Esophagus (tissue), 2 donors: ENCODE results near the gene CPNE4. TPM values are rescaled to one million over a fixed set of nuclear protein-coding genes. Genes with fewer than 3 reads are reported as not detected.
A peak's percentile ranks its signal among the peaks of the same experiment; 100 is the strongest.

Source experiments
- H3K27ac ChIP-seq, 2 donors: one replicate each; pipeline ENCODE4 v1.5.1; 2013; ENCODE audit warnings: low read depth in 2 of 2, mild to moderate bottlenecking in 2 of 2, inconsistent platforms in 1 of 2, low read length in 1 of 2, moderate library complexity in 1 of 2
- H3K27me3 ChIP-seq, 2 donors: one replicate each; pipeline ENCODE4 v1.6.1; 2013; ENCODE audit warnings: low read length in 2 of 2, control low read depth in 1 of 2, mild to moderate bottlenecking in 1 of 2; ENCODE audit not compliant: insufficient read depth in 2 of 2, control insufficient read depth in 1 of 2
- H3K36me3 ChIP-seq, 2 donors: one replicate each; pipeline ENCODE4 v1.6.1; 2013; ENCODE audit warnings: low read length in 1 of 2; ENCODE audit not compliant: control insufficient read depth in 2 of 2, insufficient read depth in 2 of 2
- H3K4me1 ChIP-seq, 2 donors: one replicate each; pipeline ENCODE4 v1.6.1; 2013; ENCODE audit warnings: low read length in 1 of 2; ENCODE audit not compliant: control insufficient read depth in 2 of 2, insufficient read depth in 2 of 2
- H3K4me3 ChIP-seq, 2 donors: one replicate each; pipeline ENCODE4 v1.5.1; 2013; ENCODE audit warnings: low read length in 2 of 2, mild to moderate bottlenecking in 2 of 2, low read depth in 1 of 2, moderate library complexity in 1 of 2
- H3K9me3 ChIP-seq, 2 donors: one replicate each; pipeline ENCODE4 v1.6.1; 2013; ENCODE audit warnings: mild to moderate bottlenecking in 2 of 2, low read depth in 1 of 2, low read length in 1 of 2, moderate library complexity in 1 of 2; ENCODE audit not compliant: control insufficient read depth in 2 of 2, insufficient read depth in 1 of 2
- WGBS, 2 donors: extraction: QIAGEN DNeasy Blood & Tissue Kit; methylation state at CpG; one replicate each; pipeline ENCODE4 v1.1.7; 2013; 5-methylcytosine and 5-hydroxymethylcytosine counted together
- polyA plus RNA-seq, 2 donors: library from polyadenylated mRNA; stranded (reverse); fragments of 200-250 nt; gene quantifications; one replicate each; pipeline ENCODE4 v1.2.3, GENCODE V29; 2013
- donor health status: healthy with polysubstance abuse.
- donor health status: Bipolar disorder and iron deficiency.

Gene CPNE4
- polyA plus RNA-seq = under 1 TPM; 0.05 to 0.08 TPM

DNA sequence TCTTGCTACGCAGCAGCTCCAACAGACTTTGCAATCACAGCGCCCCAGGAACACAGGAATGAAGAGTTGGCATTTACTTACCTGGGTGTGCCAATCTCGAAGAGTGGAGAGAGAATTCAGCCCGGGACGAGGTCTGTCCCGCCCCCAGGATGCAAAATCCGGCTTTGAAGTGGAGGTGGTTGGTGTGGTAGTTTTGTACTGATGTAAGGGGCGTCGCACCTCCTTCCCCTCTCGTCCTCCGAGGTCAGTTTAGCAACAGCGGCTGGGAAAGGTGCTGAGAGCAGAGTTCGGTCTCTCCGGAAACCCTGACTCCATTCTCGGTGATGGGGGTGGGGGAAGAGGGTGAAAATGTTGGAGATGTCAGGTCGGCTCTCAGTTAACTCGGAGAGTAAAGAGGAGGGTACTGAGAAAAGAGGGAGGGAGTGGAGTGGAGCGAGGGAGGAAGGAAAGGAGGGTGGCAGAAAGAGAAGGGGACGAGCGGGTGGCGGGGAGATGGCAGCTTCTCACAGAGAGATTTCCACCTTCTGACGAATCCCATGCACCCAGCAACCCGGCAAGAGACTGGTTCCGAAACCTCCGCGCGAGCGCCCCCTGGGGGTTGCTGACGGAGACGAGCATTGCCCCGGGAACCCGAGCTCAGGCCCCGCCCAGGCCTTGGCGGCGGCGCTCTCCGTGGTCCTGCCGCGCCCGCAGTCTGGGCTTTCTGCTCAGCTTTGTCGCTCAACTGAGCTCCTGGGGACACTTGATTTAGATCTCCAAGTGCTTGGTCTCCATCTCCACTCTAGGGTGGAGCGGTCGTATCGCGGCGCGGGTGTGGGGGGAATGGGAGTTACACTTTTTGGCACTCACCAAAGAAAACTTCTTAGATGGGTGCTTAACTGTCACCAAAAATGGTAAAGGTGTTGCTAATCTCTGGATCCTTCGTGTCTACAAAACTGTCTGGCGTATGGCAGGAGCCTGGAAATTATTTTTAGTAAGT is at the start of gene CPNE4:
Gene CPNE4, minus strand, starts transcription at position 529 of the 979 bp plus-strand sequence.
- peak within 1 kb of the TSS; percentile 12 to 37 for H3K4me3 ChIP-seq
- WGBS, 2 donors = 5 to 7% methylated on average over 49 of the region's 49 CpGs
- no peak within 1 kb of the TSS for H3K27ac ChIP-seq
- H3K36me3 ChIP-seq = no peaks in the 10 kb centered on the region
- peaks cover 0 to 6% of the 10 kb centered on the region in 2 donors for H3K4me1 ChIP-seq
- H3K27me3 ChIP-seq = peaks cover 3 to 8% of the 10 kb centered on the region in 2 donors
- peaks cover 0 to 3% of the 10 kb centered on the region in 2 donors for H3K9me3 ChIP-seq

DNA sequence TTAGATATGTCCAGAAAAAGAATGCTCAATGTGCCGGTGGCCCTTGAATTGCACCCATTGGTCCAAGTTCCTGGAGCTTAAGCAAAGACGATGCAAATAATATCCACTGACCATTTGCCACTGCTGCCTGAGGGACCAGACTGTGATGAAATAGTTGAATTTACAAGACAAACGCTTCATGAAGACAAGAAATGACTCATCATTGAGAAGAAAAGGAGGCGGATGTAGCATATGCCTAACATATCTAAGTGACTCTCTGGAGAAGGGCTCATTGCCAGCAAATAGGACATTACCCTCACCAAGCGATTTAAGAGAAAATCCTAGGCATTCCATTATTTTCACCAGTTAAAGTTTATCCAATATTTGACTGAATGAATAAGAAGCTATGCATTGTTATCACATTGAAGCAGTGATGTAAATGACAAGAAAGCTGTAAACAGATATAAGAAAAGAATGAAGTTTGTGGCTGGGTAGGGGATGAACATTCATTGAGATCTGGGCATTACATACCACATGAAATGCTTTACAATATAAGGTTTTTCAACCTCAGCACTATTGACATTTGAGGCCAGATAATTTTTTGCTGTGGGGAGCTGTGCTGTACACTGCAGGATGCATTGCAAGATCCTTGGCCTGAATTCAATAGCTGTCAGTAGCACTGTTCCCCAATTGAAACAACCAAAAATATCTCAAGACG is 48.9 kb upstream of the CPNE4 start:
- H3K36me3 ChIP-seq = no peaks in the 10 kb centered on the region
- H3K4me1 ChIP-seq = no peaks in the 10 kb centered on the region
- no peaks in the 10 kb centered on the region for H3K27me3 ChIP-seq
- H3K27ac ChIP-seq = no peak overlapping the region
- H3K9me3 ChIP-seq = no peaks in the 10 kb centered on the region
- 54 to 60% methylated on average over 6 of the region's 6 CpGs for WGBS, 2 donors
- no peak overlapping the region for H3K4me3 ChIP-seq

DNA sequence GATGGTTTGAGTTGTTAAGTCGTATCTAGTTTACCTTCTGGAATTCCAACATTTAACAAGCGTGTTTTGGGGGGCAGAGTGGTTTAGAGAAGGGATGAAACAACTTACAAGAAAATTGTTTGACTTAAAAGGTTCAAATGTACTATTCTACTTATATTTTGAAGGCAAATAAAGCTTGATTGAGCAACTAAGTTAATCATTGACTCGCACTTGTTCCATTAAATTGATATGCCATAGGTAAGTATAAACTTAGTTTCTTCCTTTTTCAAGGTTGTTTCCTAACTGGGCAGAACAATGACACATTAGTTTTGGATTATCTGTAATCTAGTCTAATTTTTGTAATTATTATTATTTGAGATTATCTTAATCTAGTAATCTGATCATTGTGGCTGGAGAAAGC is 48.3 kb upstream of the CPNE4 start:
- no peaks in the 10 kb centered on the region for H3K4me1 ChIP-seq
- no peak overlapping the region for H3K4me3 ChIP-seq
- no peaks in the 10 kb centered on the region for H3K27me3 ChIP-seq
- H3K9me3 ChIP-seq = no peaks in the 10 kb centered on the region
- H3K27ac ChIP-seq = no peak overlapping the region
- WGBS, 2 donors = 64 to 69% methylated on average over 3 of the region's 3 CpGs
- no peaks in the 10 kb centered on the region for H3K36me3 ChIP-seq

DNA sequence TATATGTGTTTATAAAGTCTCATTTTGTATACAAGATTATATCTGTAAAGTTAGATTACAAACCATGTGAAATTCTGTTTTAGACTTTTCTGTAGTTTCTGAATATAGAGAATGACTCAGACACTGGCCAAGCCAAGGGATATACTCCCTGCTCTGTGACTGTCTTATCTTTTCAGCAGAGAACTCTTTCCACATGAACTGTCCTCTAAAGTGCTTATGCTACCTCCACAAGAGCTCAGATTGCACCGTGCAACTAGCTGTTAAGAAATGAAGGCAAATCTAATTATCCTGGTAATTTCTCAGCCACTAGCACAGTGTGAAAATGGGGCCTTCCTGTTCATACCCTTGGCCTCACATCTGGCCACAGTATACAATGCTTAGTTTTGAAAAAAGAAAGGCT is 44.3 kb upstream of the CPNE4 start:
- no peaks in the 10 kb centered on the region for H3K36me3 ChIP-seq
- H3K27me3 ChIP-seq = no peaks in the 10 kb centered on the region
- H3K9me3 ChIP-seq = no peaks in the 10 kb centered on the region
- H3K4me3 ChIP-seq = no peak overlapping the region
- no peaks in the 10 kb centered on the region for H3K4me1 ChIP-seq
- no peak overlapping the region for H3K27ac ChIP-seq
- WGBS, 2 donors = 59 to 63% methylated on average over 1 of the region's 1 CpG

DNA sequence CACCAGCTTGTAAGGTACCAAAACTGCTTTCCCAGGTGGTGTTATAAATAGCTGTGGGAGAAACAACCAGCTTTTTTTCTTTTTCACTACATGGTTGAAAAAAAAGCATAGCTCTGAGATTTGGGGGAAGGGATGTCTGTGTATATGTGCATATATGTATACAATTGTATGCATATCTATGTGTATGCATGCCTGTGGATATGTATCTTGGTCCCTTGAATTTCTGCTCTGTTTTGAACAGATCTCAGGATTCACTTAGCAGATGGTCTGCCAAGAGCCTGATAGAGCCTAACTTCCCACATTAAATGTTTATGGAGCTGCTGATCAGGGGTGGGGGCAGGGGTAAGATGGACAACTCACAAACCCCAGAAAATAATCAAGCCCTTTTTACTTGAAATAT is 39.0 kb upstream of the CPNE4 start:
- H3K27ac ChIP-seq = no peak overlapping the region
- H3K27me3 ChIP-seq = no peaks in the 10 kb centered on the region
- no peaks in the 10 kb centered on the region for H3K4me1 ChIP-seq

DNA sequence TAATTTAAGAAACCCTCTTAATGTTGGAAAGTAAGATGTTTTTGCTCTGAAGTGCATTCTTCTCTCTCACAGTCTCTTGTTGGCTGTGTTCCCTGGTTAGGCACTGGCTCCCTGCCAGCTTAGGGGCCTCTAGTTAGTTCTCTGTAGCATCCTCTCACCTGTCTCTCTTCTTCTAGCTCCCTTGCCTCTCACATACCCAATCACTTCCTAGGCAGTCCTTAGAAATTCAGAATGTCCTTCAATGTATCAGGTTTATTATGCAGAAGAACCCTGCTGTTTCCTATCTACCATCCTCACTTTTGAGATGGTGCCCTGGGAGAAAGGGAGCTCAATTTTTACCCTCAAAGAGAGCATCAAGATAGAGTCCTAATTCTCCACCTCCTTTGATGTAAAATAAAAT is 36.2 kb upstream of the CPNE4 start:
- H3K9me3 ChIP-seq = no peaks in the 10 kb centered on the region
- no peak overlapping the region for H3K4me3 ChIP-seq
- no peaks in the 10 kb centered on the region for H3K36me3 ChIP-seq
- H3K4me1 ChIP-seq = no peaks in the 10 kb centered on the region
- H3K27me3 ChIP-seq = no peaks in the 10 kb centered on the region
- H3K27ac ChIP-seq = no peak overlapping the region

More for the DNA sequence above, 39.0 kb upstream of the CPNE4 start:
- Histone ChIP-seq H3K4me3 (no peak overlapping the region), H3K9me3 (no peaks in the 10 kb centered on the region), H3K36me3 (no peaks in the 10 kb centered on the region)

DNA sequence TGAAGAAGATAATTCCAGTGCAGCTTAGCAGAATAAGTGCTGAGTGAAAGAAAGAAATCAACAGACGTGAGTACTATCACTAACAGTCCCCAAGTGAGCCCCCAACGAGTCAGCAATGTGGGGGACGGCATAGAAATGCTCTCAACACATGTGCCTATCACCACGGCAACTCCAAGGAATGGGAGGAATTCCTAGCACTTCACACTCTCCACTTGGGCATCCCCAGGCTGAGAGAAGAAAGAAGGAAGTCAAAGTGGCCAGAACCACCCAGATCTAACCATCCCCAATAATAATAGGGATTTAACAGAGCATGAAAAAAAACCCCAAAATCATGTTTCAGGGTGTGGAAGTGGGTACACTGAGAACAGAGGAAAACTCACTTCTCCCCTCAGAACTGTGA is 29.3 kb upstream of the CPNE4 start:
- Histone ChIP-seq H3K4me3 (no peak overlapping the region), H3K4me1 (no peaks in the 10 kb centered on the region), H3K27me3 (no peaks in the 10 kb centered on the region), H3K27ac (no peak overlapping the region), H3K36me3 (no peaks in the 10 kb centered on the region), H3K9me3 (no peaks in the 10 kb centered on the region)
- WGBS, 2 donors = 14 to 18% methylated on average over 4 of the region's 4 CpGs

DNA sequence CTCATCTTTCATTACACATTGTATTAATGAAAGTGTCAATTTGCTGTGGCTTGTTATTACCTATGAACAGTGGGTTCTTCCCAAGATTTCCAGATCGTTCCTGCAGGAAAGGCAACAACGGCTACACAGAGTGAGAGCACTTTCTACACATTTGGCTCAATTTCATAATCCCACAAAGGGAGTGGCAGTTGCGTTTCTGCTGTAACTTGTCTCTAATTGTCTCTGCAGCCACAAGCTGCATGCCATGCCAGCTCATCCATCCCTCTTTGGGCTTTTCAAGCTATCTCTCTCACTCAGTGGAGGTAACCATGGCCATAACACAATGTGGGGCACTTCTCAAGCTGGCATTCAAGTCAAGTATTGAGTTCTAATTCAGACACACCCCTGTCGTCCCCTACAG is 27.7 kb upstream of the CPNE4 start:
- no peaks in the 10 kb centered on the region for H3K4me1 ChIP-seq
- no peak overlapping the region for H3K4me3 ChIP-seq
- no peaks in the 10 kb centered on the region for H3K27me3 ChIP-seq
- WGBS, 2 donors = 69 to 72% methylated on average over 4 of the region's 4 CpGs
- no peaks in the 10 kb centered on the region for H3K36me3 ChIP-seq
- H3K27ac ChIP-seq = no peak overlapping the region
- no peaks in the 10 kb centered on the region for H3K9me3 ChIP-seq

DNA sequence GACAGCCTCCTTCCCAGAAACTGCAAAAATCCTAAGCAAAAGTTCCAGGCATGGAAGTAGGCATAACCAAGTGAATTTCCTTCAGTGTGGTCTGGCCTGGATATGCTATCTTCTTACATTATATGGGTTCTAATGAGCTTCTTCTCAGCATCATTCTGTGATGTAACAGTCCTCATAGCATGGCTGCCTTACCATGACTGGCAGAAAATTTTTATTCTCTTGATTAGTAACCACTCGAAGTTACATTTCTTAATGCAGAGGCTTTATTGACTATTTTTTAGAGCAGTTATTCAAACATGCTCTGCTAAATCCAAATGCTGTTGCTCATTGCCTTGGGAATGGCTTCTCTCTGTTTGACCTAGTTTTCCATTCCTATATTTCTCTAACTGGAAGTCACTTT is 21.1 kb upstream of the CPNE4 start:
- H3K4me1 ChIP-seq = no peaks in the 10 kb centered on the region
- no peaks in the 10 kb centered on the region for H3K27me3 ChIP-seq
- WGBS, 2 donors = 79 to 85% methylated on average over 1 of the region's 1 CpG
- no peaks in the 10 kb centered on the region for H3K36me3 ChIP-seq
- no peak overlapping the region for H3K27ac ChIP-seq
- no peak overlapping the region for H3K4me3 ChIP-seq
- no peaks in the 10 kb centered on the region for H3K9me3 ChIP-seq
